ENCODE data around the gene MTUS2.
"Not testable (repeated sequence)": the region's sequence is repeated elsewhere in the genome, so short reads cannot be mapped to it uniquely, and the experiment has no call there.

The MTUS2 gene

GRCh38 chr13:29304148-29304547 lies 484.0 kb downstream of the MTUS2 start:
- H3K4me3 ChIP-seq (ENCODE audit: low read length): no peak overlapping the region
- H3K4me1 ChIP-seq (ENCODE audit: control insufficient read depth, insufficient read depth, low read length): no peaks in the 10 kb centered on the region
- no peak overlapping the region for H3K9ac ChIP-seq (ENCODE audit: low read length)
- no peaks in the 10 kb centered on the region for H3K27me3 ChIP-seq (ENCODE audit: control insufficient read depth, insufficient read depth, low read length)
- no peak overlapping the region for H3K27ac ChIP-seq (ENCODE audit: low read depth, low read length)
- no peaks in the 10 kb centered on the region for H3K36me3 ChIP-seq (ENCODE audit: control insufficient read depth, insufficient read depth, low read length)

GRCh38 chr13:29310806-29311205 lies 490.7 kb downstream of the MTUS2 start:
- H3K4me3 ChIP-seq (ENCODE audit: low read length): no peak overlapping the region
- H3K4me1 ChIP-seq (ENCODE audit: control insufficient read depth, insufficient read depth, low read length): no peaks in the 10 kb centered on the region
- no peak overlapping the region for H3K9ac ChIP-seq (ENCODE audit: low read length)
- no peaks in the 10 kb centered on the region for H3K27me3 ChIP-seq (ENCODE audit: control insufficient read depth, insufficient read depth, low read length)
- no peak overlapping the region for H3K27ac ChIP-seq (ENCODE audit: low read depth, low read length)
- no peaks in the 10 kb centered on the region for H3K36me3 ChIP-seq (ENCODE audit: control insufficient read depth, insufficient read depth, low read length)

DNA sequence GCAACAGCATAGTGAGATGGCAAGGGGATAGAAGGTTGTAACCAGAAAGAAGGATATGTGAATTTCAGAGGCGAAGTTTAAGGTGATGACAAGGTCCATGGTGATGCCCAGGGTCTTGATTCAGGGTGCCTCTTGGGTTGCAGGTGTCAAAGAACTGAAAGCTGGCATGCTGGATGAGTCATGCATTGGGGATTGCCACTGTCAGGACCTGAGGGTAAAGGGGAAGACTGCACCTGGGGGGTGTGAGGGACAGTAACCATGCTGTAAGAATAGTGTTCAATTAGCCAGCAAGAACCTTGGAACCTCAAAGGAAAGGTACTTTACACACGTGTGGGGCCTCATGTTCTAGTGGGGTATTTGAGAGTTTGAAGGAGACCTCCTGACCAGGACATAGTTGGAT lies 495.7 kb downstream of the MTUS2 start:
- Histone ChIP-seq H3K36me3 (ENCODE audit: control insufficient read depth, insufficient read depth, low read length) (no peaks in the 10 kb centered on the region), H3K27ac (ENCODE audit: low read depth, low read length) (no peak overlapping the region), H3K9ac (ENCODE audit: low read length) (no peak overlapping the region)

DNA sequence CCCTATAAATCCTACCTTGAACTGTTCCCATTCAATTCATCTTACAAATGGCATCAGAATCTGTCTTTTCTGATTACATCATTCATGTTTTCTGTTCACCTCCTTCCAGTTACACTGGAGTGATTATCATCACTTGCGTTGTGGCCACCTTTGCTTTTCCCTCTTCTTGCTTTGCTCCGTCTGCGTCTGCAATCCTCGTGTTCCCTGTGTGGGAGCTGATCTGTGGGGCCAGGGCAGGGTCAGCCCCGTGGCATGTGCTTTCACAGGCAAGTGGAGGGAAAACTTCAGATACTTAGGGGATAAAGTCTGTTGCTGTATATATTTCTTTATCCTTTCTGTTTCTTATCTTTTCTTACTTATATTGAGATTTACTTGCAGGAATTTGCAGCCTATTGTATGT lies 497.7 kb downstream of the MTUS2 start:
- Histone ChIP-seq H3K4me3 (ENCODE audit: low read length) (no peak overlapping the region), H3K9ac (ENCODE audit: low read length) (no peak overlapping the region), H3K4me1 (ENCODE audit: control insufficient read depth, insufficient read depth, low read length) (no peaks in the 10 kb centered on the region), H3K36me3 (ENCODE audit: control insufficient read depth, insufficient read depth, low read length) (no peaks in the 10 kb centered on the region), H3K27me3 (ENCODE audit: control insufficient read depth, insufficient read depth, low read length) (no peaks in the 10 kb centered on the region), H3K27ac (ENCODE audit: low read depth, low read length) (no peak overlapping the region)

More for the DNA sequence above, 495.7 kb downstream of the MTUS2 start:
- no peaks in the 10 kb centered on the region for H3K4me1 ChIP-seq (ENCODE audit: control insufficient read depth, insufficient read depth, low read length)
- no peaks in the 10 kb centered on the region for H3K27me3 ChIP-seq (ENCODE audit: control insufficient read depth, insufficient read depth, low read length)
- no peak overlapping the region for H3K4me3 ChIP-seq (ENCODE audit: low read length)

- H3K27ac ChIP-seq (ENCODE audit: low read depth, low read length): no peak overlapping the region
- no peak overlapping the region for H3K9ac ChIP-seq (ENCODE audit: low read length)
Observed at GRCh38 chr13:29318741-29319140, 498.6 kb downstream of the MTUS2 start.

DNA sequence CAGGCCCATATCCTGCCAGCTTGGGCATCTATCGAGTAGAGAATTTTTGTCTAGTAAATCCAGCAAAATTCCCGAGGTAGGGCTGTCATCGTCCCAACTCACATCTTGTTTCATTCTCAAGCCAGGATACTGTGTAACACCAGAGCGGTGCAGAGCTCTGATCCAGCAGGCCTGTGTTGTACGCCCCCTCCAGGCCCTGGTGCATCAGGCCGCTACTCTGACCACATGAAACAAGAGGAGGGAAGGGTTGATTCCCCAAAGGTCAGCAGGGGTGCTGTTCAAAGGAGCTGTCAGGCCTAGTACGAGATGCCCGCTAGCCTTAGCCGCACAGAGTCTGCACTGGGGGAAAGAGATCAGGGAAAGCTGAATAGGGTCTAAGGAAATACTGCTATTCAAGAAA lies 499.3 kb downstream of the MTUS2 start:
- no peaks in the 10 kb centered on the region for H3K36me3 ChIP-seq (ENCODE audit: control insufficient read depth, insufficient read depth, low read length)
- no peak overlapping the region for H3K9ac ChIP-seq (ENCODE audit: low read length)
- no peak overlapping the region for H3K27ac ChIP-seq (ENCODE audit: low read depth, low read length)
- no peaks in the 10 kb centered on the region for H3K4me1 ChIP-seq (ENCODE audit: control insufficient read depth, insufficient read depth, low read length)
- no peak overlapping the region for H3K4me3 ChIP-seq (ENCODE audit: low read length)
- no peaks in the 10 kb centered on the region for H3K27me3 ChIP-seq (ENCODE audit: control insufficient read depth, insufficient read depth, low read length)

More at GRCh38 chr13:29318741-29319140, 498.6 kb downstream of the MTUS2 start:
- Histone ChIP-seq H3K4me1 (ENCODE audit: control insufficient read depth, insufficient read depth, low read length) (no peaks in the 10 kb centered on the region), H3K27me3 (ENCODE audit: control insufficient read depth, insufficient read depth, low read length) (no peaks in the 10 kb centered on the region), H3K4me3 (ENCODE audit: low read length) (no peak overlapping the region), H3K36me3 (ENCODE audit: control insufficient read depth, insufficient read depth, low read length) (no peaks in the 10 kb centered on the region)

- H3K9ac ChIP-seq (ENCODE audit: low read length): no peak overlapping the region
- no peaks in the 10 kb centered on the region for H3K4me1 ChIP-seq (ENCODE audit: control insufficient read depth, insufficient read depth, low read length)
- no peak overlapping the region for H3K27ac ChIP-seq (ENCODE audit: low read depth, low read length)
Observed at GRCh38 chr13:29323954-29324353, 503.8 kb downstream of the MTUS2 start.

GRCh38 chr13:29324601-29325000 lies 504.5 kb downstream of the MTUS2 start:
- no peak overlapping the region for H3K4me3 ChIP-seq (ENCODE audit: low read length)
- no peaks in the 10 kb centered on the region for H3K36me3 ChIP-seq (ENCODE audit: control insufficient read depth, insufficient read depth, low read length)
- H3K27me3 ChIP-seq (ENCODE audit: control insufficient read depth, insufficient read depth, low read length): no peaks in the 10 kb centered on the region
- no peak overlapping the region for H3K27ac ChIP-seq (ENCODE audit: low read depth, low read length)
- H3K4me1 ChIP-seq (ENCODE audit: control insufficient read depth, insufficient read depth, low read length): no peaks in the 10 kb centered on the region
- no peak overlapping the region for H3K9ac ChIP-seq (ENCODE audit: low read length)

More at GRCh38 chr13:29323954-29324353, 503.8 kb downstream of the MTUS2 start:
- Histone ChIP-seq H3K4me3 (ENCODE audit: low read length) (no peak overlapping the region), H3K36me3 (ENCODE audit: control insufficient read depth, insufficient read depth, low read length) (no peaks in the 10 kb centered on the region), H3K27me3 (ENCODE audit: control insufficient read depth, insufficient read depth, low read length) (no peaks in the 10 kb centered on the region)

DNA sequence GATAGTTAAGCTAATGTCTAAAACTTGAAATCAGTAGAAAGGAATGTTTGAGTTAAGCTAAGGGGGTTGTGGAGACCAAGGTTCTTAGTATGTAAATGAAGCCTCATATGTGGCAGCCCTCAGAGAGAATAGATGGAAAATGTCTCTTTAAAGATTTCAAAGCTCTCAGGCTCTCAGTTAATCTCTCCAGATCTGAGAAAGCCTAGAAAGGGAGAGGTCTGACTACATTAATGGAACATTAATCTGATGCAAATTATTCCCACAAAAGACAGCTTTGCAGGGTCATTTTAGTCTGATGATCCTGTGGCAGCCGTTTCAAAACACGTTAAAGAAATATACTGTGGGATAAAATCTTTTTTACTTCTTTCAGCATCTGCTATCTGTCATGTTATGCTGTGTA lies 508.4 kb downstream of the MTUS2 start:
- Histone ChIP-seq H3K36me3 (ENCODE audit: control insufficient read depth, insufficient read depth, low read length) (no peaks in the 10 kb centered on the region), H3K9ac (ENCODE audit: low read length) (no peak overlapping the region), H3K4me1 (ENCODE audit: control insufficient read depth, insufficient read depth, low read length) (no peaks in the 10 kb centered on the region), H3K4me3 (ENCODE audit: low read length) (no peak overlapping the region), H3K27me3 (ENCODE audit: control insufficient read depth, insufficient read depth, low read length) (no peaks in the 10 kb centered on the region), H3K27ac (ENCODE audit: low read depth, low read length) (no peak overlapping the region)

DNA sequence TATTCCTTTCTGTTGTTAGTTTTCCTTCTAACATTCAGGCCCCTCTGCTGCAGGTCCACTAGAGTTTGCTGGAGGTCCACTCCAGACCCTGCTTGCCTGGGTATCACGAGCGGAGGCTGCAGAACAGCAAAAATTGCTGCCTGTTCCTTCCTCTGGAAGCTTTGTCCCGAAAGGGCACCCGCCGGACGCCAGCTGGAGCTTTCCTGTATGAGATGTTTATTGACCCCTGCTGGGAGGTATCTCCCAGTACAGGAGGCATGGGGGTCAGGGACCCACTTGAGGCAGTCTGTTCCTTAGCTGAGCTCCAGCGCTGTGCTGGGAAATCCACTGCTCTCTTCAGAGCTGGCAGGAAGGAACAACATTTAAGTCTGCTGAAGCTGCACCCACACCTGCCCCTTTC lies 516.2 kb downstream of the MTUS2 start:
- no peaks in the 10 kb centered on the region for H3K36me3 ChIP-seq (ENCODE audit: control insufficient read depth, insufficient read depth, low read length)
- H3K27me3 ChIP-seq (ENCODE audit: control insufficient read depth, insufficient read depth, low read length): no peaks in the 10 kb centered on the region
- H3K4me3 ChIP-seq (ENCODE audit: low read length): no peak overlapping the region
- H3K4me1 ChIP-seq (ENCODE audit: control insufficient read depth, insufficient read depth, low read length): no peaks in the 10 kb centered on the region
- H3K9ac ChIP-seq (ENCODE audit: low read length): no peak overlapping the region
- H3K27ac ChIP-seq (ENCODE audit: low read depth, low read length): no peak overlapping the region

GRCh38 chr13:29339386-29340272 lies 519.5 kb downstream of the MTUS2 start:
- no peak overlapping the region for H3K9ac ChIP-seq (ENCODE audit: low read length)
- no peak overlapping the region for H3K27ac ChIP-seq (ENCODE audit: low read depth, low read length)
- H3K4me1 ChIP-seq (ENCODE audit: control insufficient read depth, insufficient read depth, low read length): no peaks in the 10 kb centered on the region
- no peaks in the 10 kb centered on the region for H3K27me3 ChIP-seq (ENCODE audit: control insufficient read depth, insufficient read depth, low read length)
- H3K4me3 ChIP-seq (ENCODE audit: low read length): no peak overlapping the region
- H3K36me3 ChIP-seq (ENCODE audit: control insufficient read depth, insufficient read depth, low read length): no peaks in the 10 kb centered on the region

- not testable (repeated sequence) for H3K36me3 ChIP-seq (ENCODE audit: control insufficient read depth, insufficient read depth, low read length); H3K4me1 ChIP-seq (ENCODE audit: control insufficient read depth, insufficient read depth, low read length); H3K27ac ChIP-seq (ENCODE audit: low read depth, low read length); H3K4me3 ChIP-seq (ENCODE audit: low read length); H3K27me3 ChIP-seq (ENCODE audit: control insufficient read depth, insufficient read depth, low read length); H3K9ac ChIP-seq (ENCODE audit: low read length)
Observed at GRCh38 chr13:29345860-29346582, 525.9 kb downstream of the MTUS2 start.
